HG03520 (cell line): ENCODE data around the gene DPY19L3.
"Not testable (repeated sequence)": the region's sequence is repeated elsewhere in the genome, so short reads cannot be mapped to it uniquely, and the experiment has no call there.

Experiments used
- ATAC-seq: cut with Tn5 transposase; IDR thresholded peaks from one replicate; pipeline ENCODE4 v1.9.1; 2021; ENCODE audit warnings: mild to moderate bottlenecking, moderate library complexity; ENCODE audit not compliant: unreplicated experiment

The DPY19L3 gene, protein sequence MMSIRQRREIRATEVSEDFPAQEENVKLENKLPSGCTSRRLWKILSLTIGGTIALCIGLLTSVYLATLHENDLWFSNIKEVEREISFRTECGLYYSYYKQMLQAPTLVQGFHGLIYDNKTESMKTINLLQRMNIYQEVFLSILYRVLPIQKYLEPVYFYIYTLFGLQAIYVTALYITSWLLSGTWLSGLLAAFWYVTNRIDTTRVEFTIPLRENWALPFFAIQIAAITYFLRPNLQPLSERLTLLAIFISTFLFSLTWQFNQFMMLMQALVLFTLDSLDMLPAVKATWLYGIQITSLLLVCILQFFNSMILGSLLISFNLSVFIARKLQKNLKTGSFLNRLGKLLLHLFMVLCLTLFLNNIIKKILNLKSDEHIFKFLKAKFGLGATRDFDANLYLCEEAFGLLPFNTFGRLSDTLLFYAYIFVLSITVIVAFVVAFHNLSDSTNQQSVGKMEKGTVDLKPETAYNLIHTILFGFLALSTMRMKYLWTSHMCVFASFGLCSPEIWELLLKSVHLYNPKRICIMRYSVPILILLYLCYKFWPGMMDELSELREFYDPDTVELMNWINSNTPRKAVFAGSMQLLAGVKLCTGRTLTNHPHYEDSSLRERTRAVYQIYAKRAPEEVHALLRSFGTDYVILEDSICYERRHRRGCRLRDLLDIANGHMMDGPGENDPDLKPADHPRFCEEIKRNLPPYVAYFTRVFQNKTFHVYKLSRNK

GRCh38 chr19:32405431-32406160 is at the start of gene DPY19L3:
Gene DPY19L3, plus strand, starts transcription at chr19:32405770. Its CDS starts 2,484 bp downstream, at chr19:32408254.
- peak; percentile 91 for ATAC-seq

DNA sequence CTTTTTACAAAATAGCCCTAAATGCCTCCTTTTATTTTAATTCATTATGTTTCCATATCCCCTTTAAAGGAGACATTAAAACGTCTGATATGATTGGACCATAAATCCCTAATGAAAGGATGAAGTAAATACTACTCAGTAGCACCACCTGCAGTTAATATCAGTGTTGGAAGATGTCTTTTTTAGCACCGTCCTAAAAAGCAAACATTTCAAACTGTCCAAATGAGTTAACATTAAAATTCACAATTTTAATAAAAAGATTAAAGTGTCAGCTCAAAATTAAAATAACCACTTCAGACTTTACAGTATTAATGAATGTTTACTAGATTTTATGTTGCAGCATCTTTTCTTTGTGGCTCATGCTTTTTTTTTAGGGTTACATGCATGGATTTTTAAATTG is 47.9 kb upstream of the DPY19L3 start:
- no peak for ATAC-seq

- ATAC-seq = no peak
These were observed 47.2 kb upstream of the DPY19L3 start for GRCh38 chr19:32358321-32358720.

- no peak for ATAC-seq
These were observed 46.0 kb upstream of the DPY19L3 start for GRCh38 chr19:32359581-32359980.

GRCh38 chr19:32361574-32362317 is 43.8 kb upstream of the DPY19L3 start:
- ATAC-seq = no peak

- ATAC-seq = no peak
These were observed 43.3 kb upstream of the DPY19L3 start for GRCh38 chr19:32362318-32362691.

GRCh38 chr19:32363175-32363574 is 42.4 kb upstream of the DPY19L3 start:
- no peak for ATAC-seq

GRCh38 chr19:32363632-32364031 is 41.9 kb upstream of the DPY19L3 start:
- no peak for ATAC-seq

- no peak for ATAC-seq
These were observed 41.5 kb upstream of the DPY19L3 start for GRCh38 chr19:32364040-32364439.

- no peak for ATAC-seq
These were observed 38.5 kb upstream of the DPY19L3 start for GRCh38 chr19:32367063-32367462.

DNA sequence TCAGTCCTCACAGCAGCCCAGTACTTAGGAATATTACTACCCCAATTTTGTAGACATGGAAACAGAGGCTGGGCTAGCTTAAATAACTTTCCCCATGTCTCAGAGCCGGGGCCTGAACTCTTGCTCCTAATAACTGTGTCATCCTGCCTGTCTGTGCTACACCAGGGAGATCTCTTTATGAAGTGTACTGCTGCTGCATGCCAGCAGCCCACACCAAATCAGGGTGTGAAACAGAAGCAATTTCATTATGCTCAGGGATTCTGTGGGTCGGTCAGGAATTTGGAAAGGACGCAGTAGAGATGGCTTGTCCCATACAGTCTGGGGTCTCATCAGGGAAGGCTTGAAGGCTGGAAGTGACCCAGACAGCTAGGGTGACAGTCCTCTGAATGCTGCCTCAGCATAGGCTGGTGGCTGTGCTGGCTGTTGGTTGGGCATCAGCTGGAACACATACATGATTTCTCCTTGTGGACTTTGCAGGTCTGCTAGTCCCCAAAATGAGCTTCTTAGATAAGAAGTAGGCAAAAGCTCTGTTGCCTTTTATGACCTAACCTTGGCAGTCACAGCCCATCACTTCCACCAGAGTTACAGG is 37.5 kb upstream of the DPY19L3 start:
- no peak for ATAC-seq

GRCh38 chr19:32368787-32369186 is 36.8 kb upstream of the DPY19L3 start:
- ATAC-seq = no peak

GRCh38 chr19:32372726-32373517 is 32.6 kb upstream of the DPY19L3 start:
- no peak for ATAC-seq

DNA sequence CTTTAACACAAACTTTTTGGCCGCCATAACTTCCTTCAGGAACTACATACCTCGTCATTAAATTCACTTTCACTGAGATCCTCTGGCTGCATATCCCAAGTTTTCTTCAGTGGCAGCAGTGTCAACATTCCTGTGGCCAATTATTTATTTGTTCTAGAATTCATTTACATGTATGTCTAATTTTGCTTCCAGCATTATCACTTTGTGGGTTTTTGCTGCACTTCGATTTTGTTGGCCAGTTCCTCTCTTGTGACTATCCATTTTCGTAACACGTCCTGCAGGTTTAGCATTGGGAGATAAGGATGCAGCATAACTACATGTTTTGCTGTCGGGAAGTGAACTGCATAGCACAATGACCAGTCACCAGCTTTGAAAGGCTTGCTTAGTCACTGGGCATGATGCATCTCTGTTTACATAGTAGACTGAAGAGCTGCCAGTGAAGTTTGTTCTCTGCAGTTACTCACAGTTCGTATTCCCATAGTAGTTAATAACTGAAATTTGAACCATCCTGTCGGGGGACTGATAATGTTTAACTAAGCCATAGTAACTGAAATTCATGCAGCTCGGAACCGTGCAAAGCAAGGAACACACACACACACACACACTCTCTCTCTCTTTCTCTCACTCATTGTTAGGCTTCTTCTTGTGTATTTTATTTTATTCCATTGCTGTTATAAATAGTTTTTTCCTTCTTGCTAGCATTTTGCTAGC is 31.8 kb upstream of the DPY19L3 start:
- ATAC-seq = no peak

GRCh38 chr19:32374362-32374761 is 31.2 kb upstream of the DPY19L3 start:
- not testable (repeated sequence) for ATAC-seq

GRCh38 chr19:32377088-32377487 is 28.5 kb upstream of the DPY19L3 start:
- not testable (repeated sequence) for ATAC-seq

DNA sequence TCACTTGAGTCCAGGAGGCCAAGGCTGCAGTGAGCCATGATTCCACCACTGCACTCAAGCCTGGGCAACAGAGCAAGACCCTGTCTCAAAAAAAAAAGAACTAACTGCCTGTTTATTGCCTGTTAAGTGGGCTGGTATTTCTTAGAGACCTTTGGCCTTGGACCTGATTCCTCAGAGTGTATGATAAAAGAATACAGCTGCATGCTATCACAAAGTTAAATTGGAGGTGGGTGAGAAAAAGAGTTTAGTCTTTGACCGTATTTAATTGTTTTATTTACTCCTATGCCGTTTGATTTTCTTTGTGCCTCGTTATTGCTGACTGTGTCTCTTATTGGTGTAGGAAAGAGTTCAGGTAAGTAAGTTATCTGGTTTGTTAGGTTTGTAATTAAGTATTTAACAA is 25.3 kb upstream of the DPY19L3 start:
- no peak for ATAC-seq

DNA sequence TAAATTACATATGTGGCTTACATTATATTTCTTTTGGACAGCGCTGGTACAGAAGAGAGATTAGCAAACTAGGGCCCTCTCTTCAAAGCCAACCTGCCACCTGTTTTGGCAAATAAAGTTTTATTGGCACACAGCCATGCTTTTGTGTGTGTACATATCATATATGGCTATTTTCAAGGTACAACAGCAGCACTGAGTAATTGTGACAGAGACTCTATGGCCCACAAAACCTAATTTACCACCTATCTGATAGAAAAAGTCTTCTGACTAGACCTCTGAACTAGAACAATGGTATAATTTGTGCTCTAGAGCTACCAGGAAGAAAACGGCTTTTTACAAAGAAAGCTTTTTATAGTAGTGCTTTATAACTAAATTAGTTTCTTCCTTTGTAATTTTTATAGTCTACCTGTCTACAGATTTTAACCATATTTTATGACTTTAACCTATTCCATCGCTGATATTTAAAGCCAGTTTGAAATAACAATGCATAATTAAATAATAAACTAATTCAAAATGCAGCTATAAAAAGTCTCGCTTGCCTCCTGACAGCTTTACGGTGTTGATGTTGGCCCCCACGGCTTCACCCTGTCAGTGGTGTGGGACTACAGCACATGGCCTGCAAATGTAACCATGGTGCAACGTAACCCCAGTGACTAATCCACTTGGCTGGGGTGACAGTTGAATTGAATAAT is 17.7 kb upstream of the DPY19L3 start:
- ATAC-seq = no peak
